Effector CD4-positive, alpha-beta T cell (primary cell): Measurements from ENCODE around the gene ANKRD55.
"Not testable (repeated sequence)": the region's sequence is repeated elsewhere in the genome, so short reads cannot be mapped to it uniquely, and the experiment has no call there.

ENCODE experiments used
- DNase-seq: peaks from one replicate; pipeline ENCODE4 v3.0.0-alpha.2; 2020

Gene ANKRD55

DNA sequence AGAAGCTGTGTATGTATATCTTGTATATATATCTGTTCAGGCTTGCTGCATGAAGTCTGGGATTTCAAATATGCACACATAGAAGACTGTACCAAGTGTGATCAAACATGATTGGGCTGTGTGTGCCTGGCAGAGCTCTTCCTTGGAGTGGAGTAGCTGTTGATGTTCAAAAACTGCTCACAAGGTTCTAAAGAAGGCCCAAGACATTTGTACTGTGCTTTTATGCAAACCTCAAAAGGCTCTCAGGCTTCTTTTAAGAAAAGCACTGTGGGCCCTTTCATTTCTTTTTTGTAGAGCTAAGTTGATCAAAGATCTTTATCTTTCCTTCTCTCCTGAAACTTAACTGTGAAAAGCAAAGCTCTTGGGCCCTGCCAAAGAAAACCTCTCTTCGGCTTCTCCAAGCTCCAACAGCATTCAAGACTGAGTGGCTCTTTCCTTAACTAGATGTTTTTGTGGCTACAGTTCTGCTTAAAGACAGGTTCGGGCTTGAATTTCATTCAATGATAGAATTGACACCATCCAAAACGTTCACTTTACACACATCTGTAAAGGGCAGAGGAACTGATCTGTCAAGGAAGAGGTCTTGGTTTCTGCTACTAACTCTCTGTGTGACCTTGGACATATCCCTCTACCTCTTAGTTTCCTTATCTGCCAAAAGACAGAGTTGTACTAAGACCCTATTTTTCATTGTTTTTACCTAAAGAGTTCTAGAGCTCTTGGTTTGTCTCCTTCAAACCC is 132.5 kb downstream of the ANKRD55 start:
- DNase-seq: no peak

DNA sequence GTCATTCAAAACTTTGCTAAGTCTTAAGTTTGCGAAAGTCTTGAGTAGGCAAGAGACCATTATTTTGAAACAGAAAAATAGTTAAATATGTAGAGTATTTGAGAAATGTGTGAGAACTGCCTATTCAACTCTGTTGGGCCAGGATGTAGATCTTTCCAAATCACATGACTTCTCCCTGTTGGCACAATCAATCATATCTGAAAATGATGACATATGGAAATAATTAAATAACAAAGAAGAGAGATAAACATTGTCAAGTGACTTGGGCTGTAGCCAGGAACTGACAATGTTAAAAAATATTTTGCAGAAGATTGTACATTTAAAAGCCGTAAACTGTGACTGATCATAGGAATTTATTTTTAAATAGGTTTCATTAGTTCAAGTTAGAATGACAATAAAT is 133.8 kb downstream of the ANKRD55 start:
- DNase-seq: no peak

DNA sequence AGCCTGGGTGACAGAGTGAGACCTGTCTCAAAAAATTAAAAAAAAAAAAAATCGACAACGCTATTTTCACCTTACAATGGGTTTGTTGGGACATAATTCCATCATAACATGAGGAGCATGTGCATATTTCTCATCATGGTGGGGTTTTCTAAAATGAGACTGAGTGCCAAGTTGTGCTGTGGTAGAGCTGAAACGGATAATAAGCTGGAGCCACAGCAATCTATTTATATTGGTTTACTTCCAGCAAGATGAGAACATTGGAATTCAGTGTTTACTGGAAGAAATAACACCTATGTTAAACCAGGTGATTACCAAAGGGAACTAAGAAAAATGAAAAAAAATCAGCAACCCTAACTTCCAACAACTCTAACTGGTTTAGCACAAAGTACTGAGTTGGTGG is 136.1 kb downstream of the ANKRD55 start:
- no peak for DNase-seq

- no peak for DNase-seq
Observed at GRCh38 chr5:56095579-56096102, 137.5 kb downstream of the ANKRD55 start.

GRCh38 chr5:56094579-56095361 is 138.4 kb downstream of the ANKRD55 start:
- DNase-seq: no peak

DNA sequence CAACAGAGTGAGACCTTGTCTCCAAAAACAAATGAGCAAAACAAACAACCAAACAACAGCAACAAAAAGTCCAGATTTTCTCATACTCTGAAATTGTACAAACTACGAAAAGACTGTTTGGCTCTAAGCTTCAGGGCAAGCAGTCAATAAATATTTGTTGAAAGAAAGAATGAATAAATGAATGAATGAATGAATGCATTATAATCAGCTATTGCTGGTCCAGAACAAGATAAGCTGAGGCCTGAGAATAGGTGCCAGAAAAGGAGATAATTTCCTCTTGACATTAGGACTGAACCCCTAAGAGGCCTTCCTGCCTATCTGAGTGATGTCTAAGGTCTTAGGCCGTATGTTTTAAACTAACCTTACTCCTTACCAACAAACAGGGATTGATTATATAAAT is 139.2 kb downstream of the ANKRD55 start:
- no peak for DNase-seq

DNA sequence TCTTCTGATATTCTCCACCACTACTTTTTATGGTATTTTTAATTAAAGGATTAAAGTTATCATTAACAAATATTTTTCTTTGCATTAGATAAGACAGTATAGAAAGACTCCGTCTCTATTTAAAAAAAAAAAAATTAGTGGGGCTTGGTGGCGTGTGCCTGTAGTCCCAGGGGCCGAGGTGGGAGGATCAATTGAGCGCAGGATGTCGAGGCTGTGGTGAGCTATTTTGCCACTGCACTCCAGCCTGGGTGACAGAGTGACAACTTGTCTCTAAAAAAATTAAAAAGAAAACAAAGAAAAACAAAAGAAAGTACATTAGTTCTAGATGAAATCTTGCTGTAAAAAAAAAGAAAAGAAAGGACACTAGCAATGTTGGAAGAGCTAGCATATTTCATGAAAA is 141.0 kb downstream of the ANKRD55 start:
- DNase-seq: no peak

- DNase-seq: no peak
Observed at GRCh38 chr5:56091664-56092063, 141.5 kb downstream of the ANKRD55 start.

DNA sequence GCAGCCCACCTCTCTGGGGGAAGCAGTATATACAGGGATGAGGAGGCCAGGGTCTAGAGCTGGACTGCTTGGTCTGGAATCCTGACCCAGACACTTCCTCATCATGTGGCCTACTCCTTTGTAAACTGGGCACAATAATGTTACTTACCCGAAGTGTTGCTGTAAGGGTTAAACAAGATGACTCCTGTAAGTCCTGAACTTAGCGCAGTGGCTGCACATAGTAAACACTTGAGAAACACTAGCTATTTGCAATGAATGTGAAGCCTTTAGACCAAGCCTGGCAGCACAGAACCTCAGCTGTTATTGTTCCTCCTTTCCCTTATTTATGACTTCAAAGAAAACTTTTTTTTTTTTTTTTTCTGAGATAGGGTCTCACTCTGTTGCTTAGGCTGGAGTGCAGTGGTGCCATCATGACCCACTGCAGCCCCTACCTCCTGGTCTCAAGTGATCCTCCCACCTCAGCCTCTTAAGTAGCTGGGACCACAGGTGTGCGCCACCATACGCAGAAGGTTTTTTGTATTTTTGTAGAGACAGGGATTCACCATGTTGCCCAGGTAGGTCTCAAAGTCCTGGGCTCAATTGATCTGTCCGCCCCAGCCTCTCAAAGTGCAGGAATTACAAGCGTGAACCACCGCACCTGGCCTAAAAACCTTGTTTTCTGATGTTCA is 142.2 kb downstream of the ANKRD55 start:
- no peak for DNase-seq

DNA sequence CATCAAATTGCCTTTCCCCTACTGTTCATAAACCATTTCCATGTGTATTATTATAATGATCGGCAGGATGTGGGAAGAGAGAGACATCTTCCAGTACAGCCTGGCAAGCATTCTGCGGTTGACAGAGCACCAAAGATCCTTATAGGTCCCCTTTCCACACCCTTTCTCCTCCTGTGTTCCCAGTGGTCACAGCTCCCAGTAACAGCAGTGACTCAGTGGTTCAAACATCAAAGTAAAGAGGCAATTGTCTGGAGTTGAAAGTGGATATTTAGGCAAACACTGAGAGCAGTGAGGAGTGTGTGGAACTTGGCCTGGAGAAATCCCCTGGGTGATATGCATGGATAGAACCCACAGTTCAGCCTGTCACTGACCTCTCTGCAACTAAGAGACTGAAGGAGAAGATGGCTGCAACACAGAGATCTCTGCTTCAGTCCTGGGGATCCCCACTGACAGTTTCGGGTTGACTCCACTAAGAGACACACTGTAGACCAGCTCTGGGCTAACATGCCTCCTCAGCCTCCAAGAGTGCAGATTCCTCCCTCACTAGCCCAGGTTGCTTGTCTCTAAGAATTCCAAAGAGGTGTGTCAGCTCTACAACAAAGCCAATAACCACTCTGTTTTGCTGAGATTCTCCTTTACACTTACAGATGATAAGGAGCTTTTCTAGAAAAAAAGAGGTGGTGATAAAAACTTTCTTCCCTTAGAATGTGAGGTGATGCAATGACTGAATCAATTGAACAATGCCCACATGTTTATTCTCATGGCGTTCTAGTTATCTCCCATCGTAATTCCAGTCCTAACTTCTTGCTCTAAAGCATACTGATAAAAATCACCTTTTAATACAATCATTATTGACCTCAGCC is 143.9 kb downstream of the ANKRD55 start:
- no peak for DNase-seq

DNA sequence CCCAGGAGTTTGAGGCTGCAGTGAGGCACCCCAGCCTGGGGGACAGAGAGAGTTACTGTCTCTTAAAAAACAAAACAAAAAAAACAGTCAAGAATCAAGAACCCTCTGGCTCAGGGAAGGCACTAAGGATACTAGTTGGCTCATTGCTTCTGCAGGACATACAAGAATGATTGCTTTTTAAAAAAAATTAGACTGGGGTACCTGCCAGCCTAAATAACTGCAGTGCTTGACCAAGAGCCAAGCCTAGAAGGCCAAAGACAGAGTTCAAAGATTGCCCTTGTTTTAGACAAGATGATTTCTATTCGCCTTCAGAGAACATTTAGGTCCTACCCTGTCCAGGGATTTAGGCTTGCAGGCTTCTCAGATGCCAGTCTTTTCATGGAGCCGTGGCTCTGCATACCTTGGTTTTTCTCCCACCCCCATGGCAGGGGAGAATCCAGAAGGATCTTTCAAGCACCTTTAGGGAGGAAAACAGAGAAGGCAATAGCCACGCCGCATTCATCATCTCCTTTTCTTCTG is 144.6 kb downstream of the ANKRD55 start:
- no peak for DNase-seq

- DNase-seq: no peak
Observed at GRCh38 chr5:56085193-56085592, 147.9 kb downstream of the ANKRD55 start.

DNA sequence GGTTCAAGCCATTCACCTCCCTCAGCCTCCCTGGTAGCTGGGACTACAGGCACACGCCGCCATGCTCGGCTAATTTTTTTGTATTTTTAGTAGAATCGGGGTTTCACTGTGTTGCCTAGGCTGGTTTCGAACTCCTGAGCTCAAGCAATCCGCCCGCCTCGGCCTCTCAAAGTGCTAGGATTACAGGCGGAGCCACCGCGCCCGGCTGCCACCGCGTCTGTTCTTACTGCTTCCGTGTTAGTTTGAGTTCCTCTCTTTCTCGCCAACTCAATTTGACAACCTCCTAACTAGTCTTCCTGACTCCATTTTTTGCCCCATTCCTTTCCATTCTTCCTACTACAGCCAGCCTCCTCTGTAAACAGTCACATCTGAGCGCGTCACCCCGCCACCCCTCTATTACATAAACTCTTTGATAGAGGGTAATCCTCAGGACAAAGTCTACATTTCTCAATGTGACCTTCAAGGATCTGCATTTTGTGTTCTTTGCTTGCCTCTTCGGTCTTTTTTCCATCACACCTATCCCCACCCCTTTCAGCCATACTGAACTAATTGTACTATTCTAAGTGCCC is 149.8 kb downstream of the ANKRD55 start:
- no peak for DNase-seq

- not testable (repeated sequence) for DNase-seq
Observed at GRCh38 chr5:56081053-56081642, 152.0 kb downstream of the ANKRD55 start.

DNA sequence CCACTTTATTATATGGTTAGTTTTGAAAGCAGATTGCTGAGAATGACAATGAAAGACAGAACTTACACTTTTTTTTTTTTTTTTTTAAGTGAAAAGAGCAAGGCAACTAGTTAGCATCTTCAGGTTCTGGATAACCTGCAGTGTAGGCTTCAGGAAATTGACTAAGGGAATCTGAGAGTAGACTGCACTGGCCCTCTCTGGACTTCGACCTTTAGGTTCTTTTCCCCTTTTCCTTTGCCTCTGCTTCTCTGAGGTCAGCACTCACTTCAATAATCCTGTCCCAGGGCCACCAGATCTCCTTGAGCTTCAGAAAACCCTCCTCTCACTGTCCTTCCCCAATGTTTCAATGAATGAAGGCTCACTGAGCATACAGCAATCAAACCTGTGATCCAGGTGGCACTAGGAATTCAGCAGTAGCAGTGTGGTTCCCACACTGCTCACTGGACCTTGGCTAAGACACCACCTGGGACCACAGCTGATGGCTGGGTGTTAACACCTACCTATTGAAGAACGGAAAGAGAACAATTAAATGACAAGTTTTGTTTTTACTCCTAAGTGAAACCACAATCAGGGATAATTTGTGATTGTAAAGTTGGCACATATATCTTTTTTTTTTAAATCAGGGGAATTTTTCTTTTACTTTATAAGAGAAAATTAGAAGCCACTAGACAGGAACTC is 152.6 kb downstream of the ANKRD55 start:
- DNase-seq: no peak

- DNase-seq: not testable (repeated sequence)
Observed at GRCh38 chr5:56079157-56079500, 154.0 kb downstream of the ANKRD55 start.

DNA sequence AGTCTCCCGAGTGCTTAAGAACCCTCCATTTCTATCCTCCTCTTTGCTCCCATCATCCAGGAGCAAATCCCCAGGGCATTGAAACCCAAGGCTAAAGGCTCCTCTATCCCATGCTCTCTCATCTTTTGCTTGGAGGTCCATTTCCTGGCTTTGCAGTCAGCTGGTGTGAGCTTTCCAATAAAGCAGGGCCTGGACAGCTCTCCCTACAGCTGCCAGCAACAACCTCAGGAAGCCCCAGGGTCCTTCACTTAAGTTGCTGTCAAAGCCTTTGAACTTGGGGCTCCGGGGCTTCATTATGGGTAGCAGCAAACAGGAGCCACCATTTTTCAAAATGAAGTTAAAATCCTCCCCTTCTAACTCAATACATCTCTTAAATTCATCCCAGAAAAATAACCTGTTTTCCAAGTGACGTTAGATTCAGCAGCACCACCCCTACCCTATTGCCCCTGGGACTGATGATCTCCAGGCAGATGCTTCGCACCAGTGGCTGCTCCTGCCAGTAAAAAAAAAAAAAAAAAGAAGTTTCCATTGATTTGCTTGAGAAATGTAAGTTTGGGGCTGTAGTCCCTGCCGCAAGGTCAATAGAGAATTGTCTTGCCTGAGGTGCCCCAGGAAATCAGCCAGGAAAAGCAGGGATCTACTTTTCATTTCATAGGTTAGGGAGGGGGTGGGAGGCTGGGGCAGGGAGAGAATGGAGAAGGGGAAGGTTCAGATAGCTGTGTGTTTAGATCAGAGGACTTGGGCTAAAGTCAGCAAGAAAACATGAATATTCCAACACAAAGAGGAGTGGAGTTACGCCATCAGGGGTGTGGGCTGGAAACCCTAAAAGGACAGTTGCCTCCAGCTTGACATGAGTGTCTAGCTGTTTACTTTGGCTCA is 154.6 kb downstream of the ANKRD55 start:
- DNase-seq: no peak

GRCh38 chr5:56077796-56078233 is 155.3 kb downstream of the ANKRD55 start:
- no peak for DNase-seq

- no peak for DNase-seq
Observed at GRCh38 chr5:56076486-56076885, 156.6 kb downstream of the ANKRD55 start.

DNA sequence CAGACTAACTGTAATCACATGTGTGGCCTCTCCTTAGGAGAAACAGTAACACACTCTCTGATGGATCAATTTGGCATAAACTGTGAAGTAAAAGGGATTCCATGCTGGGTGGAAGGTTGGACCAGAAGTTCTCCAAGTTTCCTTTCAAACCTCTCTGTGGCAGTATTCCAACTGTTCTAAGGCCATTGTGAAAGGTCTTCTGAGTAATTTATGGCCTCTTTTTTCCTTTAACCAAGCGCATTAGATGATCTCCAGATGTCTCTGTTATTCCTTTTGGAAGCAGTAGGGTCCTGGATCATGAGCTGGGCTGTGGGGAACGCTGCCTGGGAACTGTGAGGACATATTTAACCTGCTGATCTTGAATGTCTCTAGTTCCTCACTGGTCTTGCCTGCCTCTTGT is 157.8 kb downstream of the ANKRD55 start:
- DNase-seq: no peak
